ENCODE data around the gene FBXL5. TPM values are rescaled to one million over a fixed set of nuclear protein-coding genes. Genes with fewer than 3 reads are reported as not detected.

FBXL5 gene
- total RNA-seq, 2 experiments from 2014 or later = 43.5 to 102 TPM

GRCh38 chr4:15562623-15563022 is 92.5 kb downstream of the FBXL5 start:
- Histone ChIP-seq H2AFZ (ENCODE audit: low read length) (no peak overlapping the region), H3K36me3 (ENCODE audit: insufficient read depth, low read length) (no peaks in the 10 kb centered on the region), H3K9me2 (ENCODE audit: insufficient read depth, low read length) (no peaks in the 10 kb centered on the region), H3K4me3 (ENCODE audit: low read depth, low read length, poor library complexity, severe bottlenecking) (no peak overlapping the region), H3K79me2 (ENCODE audit: insufficient read depth, low read depth, low read length) (no peaks in the 10 kb centered on the region), H4K20me1 (ENCODE audit: insufficient read depth, low read length) (no peaks in the 10 kb centered on the region), H3K27ac (ENCODE audit: low read depth, low read length, poor library complexity, severe bottlenecking) (no peak overlapping the region), H3K4me2 (ENCODE audit: low read length) (no peak overlapping the region), H3K9me3 (ENCODE audit: low read length) (no peaks in the 10 kb centered on the region), H3K4me1 (ENCODE audit: insufficient read depth, low read length, poor library complexity, severe bottlenecking) (no peaks in the 10 kb centered on the region)
- no peak for DNase-seq (ENCODE audit: low spot score)
- POLR2A ChIA-PET = no interaction called here
- intact Hi-C loops (cut with micrococcal nuclease; ENCODE audit: unreplicated experiment) = no loop called here
- TF ChIP-seq, protein P1, sequence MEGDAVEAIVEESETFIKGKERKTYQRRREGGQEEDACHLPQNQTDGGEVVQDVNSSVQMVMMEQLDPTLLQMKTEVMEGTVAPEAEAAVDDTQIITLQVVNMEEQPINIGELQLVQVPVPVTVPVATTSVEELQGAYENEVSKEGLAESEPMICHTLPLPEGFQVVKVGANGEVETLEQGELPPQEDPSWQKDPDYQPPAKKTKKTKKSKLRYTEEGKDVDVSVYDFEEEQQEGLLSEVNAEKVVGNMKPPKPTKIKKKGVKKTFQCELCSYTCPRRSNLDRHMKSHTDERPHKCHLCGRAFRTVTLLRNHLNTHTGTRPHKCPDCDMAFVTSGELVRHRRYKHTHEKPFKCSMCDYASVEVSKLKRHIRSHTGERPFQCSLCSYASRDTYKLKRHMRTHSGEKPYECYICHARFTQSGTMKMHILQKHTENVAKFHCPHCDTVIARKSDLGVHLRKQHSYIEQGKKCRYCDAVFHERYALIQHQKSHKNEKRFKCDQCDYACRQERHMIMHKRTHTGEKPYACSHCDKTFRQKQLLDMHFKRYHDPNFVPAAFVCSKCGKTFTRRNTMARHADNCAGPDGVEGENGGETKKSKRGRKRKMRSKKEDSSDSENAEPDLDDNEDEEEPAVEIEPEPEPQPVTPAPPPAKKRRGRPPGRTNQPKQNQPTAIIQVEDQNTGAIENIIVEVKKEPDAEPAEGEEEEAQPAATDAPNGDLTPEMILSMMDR (conservative IDR thresholded peaks at IDR 0.05; ENCODE audit: low read length) = no peak
- no peak for TF ChIP-seq EZH2phosphoT487 (IDR thresholded peaks at IDR 0.05; ENCODE audit: borderline replicate concordance, low read depth, low read length)
- CTCF ChIA-PET (ENCODE audit: unreplicated experiment) = no interaction called here
- BruUV-seq (replicated peaks) = no TSS peak

DNA sequence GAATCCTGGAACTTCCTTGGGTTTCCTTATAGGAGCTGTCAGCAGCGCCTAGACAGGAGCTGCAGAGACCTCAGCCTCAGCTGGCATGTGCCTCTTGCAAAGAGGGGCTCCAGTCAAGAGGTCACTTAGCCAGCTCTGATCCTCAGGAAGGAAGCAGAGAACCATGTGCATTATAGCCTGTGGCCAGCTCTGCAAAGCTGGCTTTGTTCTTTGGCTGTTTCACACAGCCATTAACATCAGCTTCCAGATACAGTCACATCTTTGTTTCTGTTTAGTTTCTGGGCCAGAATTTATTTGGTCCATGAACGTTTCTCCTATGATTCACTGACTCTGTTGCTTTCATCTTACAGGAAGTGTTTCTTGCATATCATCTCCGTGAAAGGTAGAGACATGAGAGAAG is 93.0 kb downstream of the FBXL5 start:
- Histone ChIP-seq H3K4me2 (ENCODE audit: low read length) (no peak overlapping the region), H3K4me3 (ENCODE audit: low read depth, low read length, poor library complexity, severe bottlenecking) (no peak overlapping the region), H3K4me1 (ENCODE audit: insufficient read depth, low read length, poor library complexity, severe bottlenecking) (no peaks in the 10 kb centered on the region), H4K20me1 (ENCODE audit: insufficient read depth, low read length) (no peaks in the 10 kb centered on the region), H3K79me2 (ENCODE audit: insufficient read depth, low read depth, low read length) (no peaks in the 10 kb centered on the region), H3K9me2 (ENCODE audit: insufficient read depth, low read length) (no peaks in the 10 kb centered on the region), H3K36me3 (ENCODE audit: insufficient read depth, low read length) (no peaks in the 10 kb centered on the region), H3K27ac (ENCODE audit: low read depth, low read length, poor library complexity, severe bottlenecking) (no peak overlapping the region), H2AFZ (ENCODE audit: low read length) (no peak overlapping the region), H3K9me3 (ENCODE audit: low read length) (no peaks in the 10 kb centered on the region)
- POLR2A ChIA-PET = no interaction called here
- TF ChIP-seq EZH2phosphoT487 (IDR thresholded peaks at IDR 0.05; ENCODE audit: borderline replicate concordance, low read depth, low read length) = no peak
- TF ChIP-seq, protein P1 (conservative IDR thresholded peaks at IDR 0.05; ENCODE audit: low read length) = no peak
- intact Hi-C loops (cut with micrococcal nuclease; ENCODE audit: unreplicated experiment) = no loop called here
- no TSS peak for BruUV-seq (replicated peaks)
- no peak for DNase-seq (ENCODE audit: low spot score)
- CTCF ChIA-PET (ENCODE audit: unreplicated experiment) = no interaction called here

DNA sequence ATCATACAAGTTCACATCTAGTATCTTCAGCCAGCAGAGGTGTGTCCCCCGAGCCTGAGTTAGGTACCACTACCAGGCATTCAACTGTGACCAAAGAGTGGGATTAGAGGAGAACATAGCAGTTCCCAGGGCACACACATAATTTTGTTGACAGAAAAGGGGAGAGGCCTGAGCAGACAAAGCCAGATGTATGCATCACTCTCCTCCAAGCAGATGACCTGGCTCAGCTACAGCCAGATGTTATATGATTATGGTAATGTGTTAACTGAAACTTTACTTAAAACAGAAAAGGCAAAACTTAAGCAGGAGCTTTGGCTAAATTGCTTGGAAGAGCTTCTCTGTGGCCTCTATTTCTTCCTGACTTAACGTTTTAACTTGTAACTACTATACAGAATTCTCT is 96.6 kb downstream of the FBXL5 start:
- Histone ChIP-seq H3K36me3 (ENCODE audit: insufficient read depth, low read length) (no peaks in the 10 kb centered on the region), H3K4me3 (ENCODE audit: low read depth, low read length, poor library complexity, severe bottlenecking) (no peak overlapping the region), H3K27ac (ENCODE audit: low read depth, low read length, poor library complexity, severe bottlenecking) (no peak overlapping the region), H3K4me1 (ENCODE audit: insufficient read depth, low read length, poor library complexity, severe bottlenecking) (no peaks in the 10 kb centered on the region), H4K20me1 (ENCODE audit: insufficient read depth, low read length) (no peaks in the 10 kb centered on the region), H2AFZ (ENCODE audit: low read length) (no peak overlapping the region), H3K79me2 (ENCODE audit: insufficient read depth, low read depth, low read length) (no peaks in the 10 kb centered on the region), H3K4me2 (ENCODE audit: low read length) (no peak overlapping the region), H3K9me2 (ENCODE audit: insufficient read depth, low read length) (no peaks in the 10 kb centered on the region), H3K9me3 (ENCODE audit: low read length) (no peaks in the 10 kb centered on the region)
- DNase-seq (ENCODE audit: low spot score) = no peak
- BruUV-seq (replicated peaks) = no TSS peak
- no peak for TF ChIP-seq EZH2phosphoT487 (IDR thresholded peaks at IDR 0.05; ENCODE audit: borderline replicate concordance, low read depth, low read length)
- TF ChIP-seq, protein P1 (conservative IDR thresholded peaks at IDR 0.05; ENCODE audit: low read length) = no peak
- ChIA-PET CTCF (ENCODE audit: unreplicated experiment) (no interaction called here), POLR2A (interaction anchor here (0.6 kb wide), 1 partner anchor 35 kb away, joined by 3 read pairs; no protein-coding TSS in a partner anchor)
- intact Hi-C loops (cut with micrococcal nuclease; ENCODE audit: unreplicated experiment) = no loop called here
